Prostate gland (tissue), 2 donors: ENCODE data around the gene AMD1. TPM values are rescaled to one million over a fixed set of nuclear protein-coding genes. Genes with fewer than 3 reads are reported as not detected.
"Not testable (repeated sequence)": the region's sequence is repeated elsewhere in the genome, so short reads cannot be mapped to it uniquely, and the experiment has no call there.

Source experiments
- DNase-seq: peaks from one replicate; pipeline ENCODE4 v3.0.0-alpha.2; 2019; ENCODE audit warnings: low spot score
- H3K27ac ChIP-seq, 2 donors: fragments of 200-600 bp; sonication (generic); 2 replicates each; pipeline ENCODE4 v1.5.1; 2017 to 2019
- H3K27me3 ChIP-seq: fragments of 200-600 bp; sonication (generic); replicated peaks from 2 replicates; pipeline ENCODE4 v1.5.1; 2019; ENCODE audit not compliant: insufficient read depth
- H3K36me3 ChIP-seq, 2 donors: fragments of 200-600 bp; sonication (generic); 1 replicate in 1 of 2; 2 replicates in 1 of 2; pipeline versions ENCODE4 v1.5.1 to v1.8.1; 2017 to 2019
- H3K4me1 ChIP-seq: fragments of 200-600 bp; sonication (generic); replicated peaks from 2 replicates; pipeline ENCODE4 v1.5.1; 2019
- H3K4me3 ChIP-seq, 2 donors: fragments of 200-600 bp; sonication (generic); 2 replicates each; pipeline ENCODE4 v1.5.1; 2017 to 2019
- H3K9me3 ChIP-seq: fragments of 200-600 bp; sonication (generic); 2 replicates; pipeline ENCODE4 v1.5.1; 2017
- CTCF ChIP-seq, 4 experiments: fragments of 200-600 bp in 2 of 4; fragments of 450-650 bp in 2 of 4; sonication (generic) in 2 of 4; IDR thresholded peaks; 1 replicate in 3 of 4; 2 replicates in 1 of 4; pipeline ENCODE4 v1.5.1; 2016 to 2019; ENCODE audit warnings: antibody characterized with exemption in 4 of 4, mild to moderate bottlenecking in 2 of 4, moderate library complexity in 2 of 4
- POLR2A ChIP-seq: fragments of 450-650 bp; IDR thresholded peaks from one replicate; pipeline ENCODE4 v1.6.1; 2016; ENCODE audit warnings: antibody characterized with exemption, mild to moderate bottlenecking
- POLR2AphosphoS5 ChIP-seq: sonication (generic); formaldehyde crosslinking; IDR thresholded peaks from one replicate; pipeline ENCODE4 v1.6.1; 2017; ENCODE audit warnings: antibody characterized with exemption
- WGBS: methylation state at CpG from one replicate; pipeline ENCODE4 v1.1.5; 2018; 5-methylcytosine and 5-hydroxymethylcytosine counted together
- intact Hi-C: fragments of 100-400 bp; cut with DNase I; formaldehyde crosslinking; loops from one replicate; pipeline ENCODE4 v1.14.2; 2022
- total RNA-seq, 2 donors: library from RNA; depleted of rRNA; stranded (reverse); fragments of >200 nt; gene quantifications; one replicate each; pipeline ENCODE4 v1.1.0, GENCODE V29; 2016

Gene AMD1
- total RNA-seq, 2 donors from 2014 or later = 286 to 504 TPM

- peaks cover 17 to 21% of the 10 kb centered on the region in 2 donors for H3K36me3 ChIP-seq
- no peaks in the 10 kb centered on the region for H3K27me3 ChIP-seq
- intact Hi-C loops = no loop called here
- WGBS = 79% methylated on average over 1 of the region's 1 CpG
- H3K4me1 ChIP-seq = no peaks in the 10 kb centered on the region
- TF ChIP-seq POLR2AphosphoS5 (no peak), POLR2A (no peak), CTCF (IDR thresholded peaks at IDR 0.05) (no peak)
- no peak for DNase-seq
- H3K4me3 ChIP-seq = no peak overlapping the region
- H3K27ac ChIP-seq = no peak overlapping the region
- H3K9me3 ChIP-seq = no peaks in the 10 kb centered on the region
Observed at GRCh38 chr6:110890288-110890687, 15.7 kb downstream of the AMD1 start.

GRCh38 chr6:110895907-110896608 is 21.5 kb downstream of the AMD1 start:
- Histone ChIP-seq H3K9me3 (no peaks in the 10 kb centered on the region), H3K27ac (no peak overlapping the region), H3K4me3 (no peak overlapping the region), H3K36me3 (peaks cover 21% of the 10 kb centered on the region in 2 donors), H3K4me1 (no peaks in the 10 kb centered on the region), H3K27me3 (no peaks in the 10 kb centered on the region)
- intact Hi-C loops = no loop called here
- 97% methylated on average over 4 of the region's 4 CpGs for WGBS
- no peak for TF ChIP-seq POLR2AphosphoS5
- no peak for TF ChIP-seq CTCF (IDR thresholded peaks at IDR 0.05)
- no peak for TF ChIP-seq POLR2A
- no peak for DNase-seq

GRCh38 chr6:110897433-110897832 is 22.8 kb downstream of the AMD1 start:
- H3K4me3 ChIP-seq = no peak overlapping the region
- no peak for DNase-seq
- H3K27ac ChIP-seq = peak overlapping the region in 1 of 2 donors; percentile 35
- H3K36me3 ChIP-seq = peaks cover 12 to 14% of the 10 kb centered on the region in 2 donors
- H3K27me3 ChIP-seq = no peaks in the 10 kb centered on the region
- H3K9me3 ChIP-seq = no peaks in the 10 kb centered on the region
- no peaks in the 10 kb centered on the region for H3K4me1 ChIP-seq
- intact Hi-C loops = no loop called here
- TF ChIP-seq POLR2AphosphoS5 (peak; percentile 10), CTCF (IDR thresholded peaks at IDR 0.05) (no peak), POLR2A (no peak)
- 91% methylated on average over 9 of the region's 9 CpGs for WGBS

GRCh38 chr6:110898111-110898510 is 23.5 kb downstream of the AMD1 start:
- Histone ChIP-seq H3K27me3 (no peaks in the 10 kb centered on the region), H3K4me3 (no peak overlapping the region), H3K4me1 (no peaks in the 10 kb centered on the region), H3K9me3 (no peaks in the 10 kb centered on the region), H3K36me3 (peaks cover 5 to 7% of the 10 kb centered on the region in 2 donors), H3K27ac (peak overlapping the region in 1 of 2 donors; percentile 35)
- WGBS = 85% methylated on average over 5 of the region's 5 CpGs
- no peak for TF ChIP-seq CTCF (IDR thresholded peaks at IDR 0.05)
- no peak for TF ChIP-seq POLR2AphosphoS5
- TF ChIP-seq POLR2A = no peak
- intact Hi-C loops = no loop called here
- DNase-seq = no peak

GRCh38 chr6:110900028-110900598 is 25.5 kb downstream of the AMD1 start:
- DNase-seq = no peak
- Histone ChIP-seq H3K4me3 (no peak overlapping the region), H3K27me3 (no peaks in the 10 kb centered on the region), H3K4me1 (no peaks in the 10 kb centered on the region), H3K27ac (no peak overlapping the region), H3K9me3 (no peaks in the 10 kb centered on the region), H3K36me3 (peaks cover 0 to 4% of the 10 kb centered on the region in 2 donors)
- intact Hi-C loops = loop anchor here (10.0 kb wide), 1 partner anchor 45 kb away; no protein-coding TSS in a partner anchor
- 89% methylated on average over 5 of the region's 5 CpGs for WGBS
- TF ChIP-seq POLR2A (no peak), POLR2AphosphoS5 (no peak), CTCF (IDR thresholded peaks at IDR 0.05) (no peak)

- intact Hi-C loops = loop anchor here (10.0 kb wide), 1 partner anchor 47 kb away; no protein-coding TSS in a partner anchor
- WGBS = 90% methylated on average over 8 of the region's 8 CpGs
- H3K9me3 ChIP-seq, H3K27ac ChIP-seq, H3K4me1 ChIP-seq, H3K36me3 ChIP-seq, H3K27me3 ChIP-seq, H3K4me3 ChIP-seq, DNase-seq: not testable (repeated sequence)
Observed at GRCh38 chr6:110901601-110902000, 27.0 kb downstream of the AMD1 start.
